ENCODE results near the gene PBX1.
A peak's percentile ranks its signal among the peaks of the same experiment; 100 is the strongest.
"Not testable (repeated sequence)": the region's sequence is repeated elsewhere in the genome, so short reads cannot be mapped to it uniquely, and the experiment has no call there.

Gene PBX1

DNA sequence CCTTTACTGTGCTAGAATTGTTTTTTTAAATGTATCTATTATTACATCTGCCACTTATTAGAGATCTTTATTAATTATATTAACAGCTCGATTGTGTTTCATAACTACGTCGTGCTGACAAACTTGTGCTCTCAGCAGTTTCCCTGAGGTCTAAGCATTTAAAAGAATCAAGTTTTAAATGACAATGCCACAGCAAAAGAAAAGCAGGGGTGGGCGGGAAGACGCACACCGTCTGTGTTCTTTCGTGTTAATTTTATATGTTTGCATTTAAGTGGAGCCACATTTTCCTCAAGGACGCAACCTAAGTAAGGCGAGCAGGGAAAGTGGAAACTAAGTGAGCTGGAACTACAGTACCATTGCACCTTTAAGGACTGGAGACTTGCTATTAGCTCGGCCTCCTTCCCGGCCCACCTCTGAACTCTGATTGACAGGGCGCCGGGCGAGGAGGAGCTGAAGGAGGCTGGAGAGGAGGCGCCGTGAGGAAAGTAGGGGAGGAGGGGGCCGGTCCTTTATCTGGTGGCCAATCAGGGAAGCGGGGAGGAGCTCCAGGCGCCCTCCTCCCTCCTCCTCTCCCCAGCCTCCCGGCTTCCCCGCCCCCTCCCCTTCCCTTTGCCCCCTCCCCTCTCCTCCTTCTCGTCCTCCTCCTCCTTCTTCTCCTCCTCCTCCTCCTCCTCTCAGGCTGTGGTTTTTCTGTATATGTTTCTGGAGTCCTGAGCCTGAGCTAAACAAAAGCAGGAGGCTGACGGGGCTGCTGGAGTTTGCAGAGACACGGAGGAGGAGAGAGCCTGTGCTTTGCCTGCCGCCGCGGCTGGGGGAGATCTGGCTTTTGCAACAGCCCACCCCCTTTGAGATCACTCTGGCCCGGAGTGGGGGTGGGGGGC, at the start of gene PBX1:
Gene PBX1 (plus strand): TSS at position 724 of the 881 bp plus-strand sequence.
- peak; percentile 47 for DNase-seq

DNA sequence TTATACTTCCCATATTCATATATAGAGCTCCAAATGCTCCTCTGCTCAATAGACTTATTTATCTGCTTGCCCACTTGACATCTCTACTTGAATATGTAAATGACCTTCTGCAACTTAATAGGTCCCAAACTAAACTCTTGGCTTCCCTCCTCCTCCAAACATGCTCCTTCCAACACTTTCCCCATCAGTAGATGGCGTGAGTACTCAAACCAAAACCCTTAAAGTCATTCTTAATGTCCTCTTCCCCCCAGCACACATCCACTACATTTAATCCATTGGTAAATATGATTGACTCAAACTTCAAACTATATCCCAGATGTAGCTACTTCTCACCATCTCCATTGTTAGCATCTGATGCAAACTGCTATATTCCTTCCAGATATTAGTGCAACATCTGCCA, 48.5 kb upstream of the PBX1 start:
- DNase-seq = no peak

DNA sequence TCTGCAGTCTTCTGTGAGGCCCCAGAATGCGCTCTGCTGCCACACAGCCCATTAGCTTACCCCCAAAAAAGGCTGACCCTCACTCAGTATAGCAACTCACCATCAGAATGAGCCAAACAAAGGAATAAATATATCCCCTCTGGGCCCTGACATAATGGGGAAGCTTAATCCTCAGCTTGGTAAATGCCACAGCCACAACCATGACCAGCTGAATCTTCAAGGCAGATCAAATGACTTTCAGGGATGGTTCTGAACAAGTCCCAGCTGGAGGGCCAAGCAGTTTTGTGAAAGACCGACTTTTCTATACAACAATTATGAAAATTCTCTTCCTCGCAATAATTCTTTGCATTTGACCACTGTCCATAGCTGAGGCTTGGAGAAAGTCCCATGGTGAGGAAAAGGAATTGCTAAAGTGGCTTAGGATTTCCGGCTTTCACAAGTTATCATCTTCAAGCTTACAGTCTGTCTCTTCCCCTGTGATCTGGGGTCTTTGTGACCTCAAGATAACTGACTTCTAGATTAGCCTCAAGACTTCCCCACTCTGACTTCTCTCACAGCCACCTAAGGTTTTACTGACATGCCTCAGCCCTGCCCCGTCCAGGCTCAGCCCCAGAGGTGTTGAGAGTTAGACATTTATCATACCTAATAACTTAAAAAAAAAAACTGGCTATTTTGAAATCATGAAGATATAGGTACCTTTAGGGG, 47.8 kb upstream of the PBX1 start:
- no peak for DNase-seq

DNA sequence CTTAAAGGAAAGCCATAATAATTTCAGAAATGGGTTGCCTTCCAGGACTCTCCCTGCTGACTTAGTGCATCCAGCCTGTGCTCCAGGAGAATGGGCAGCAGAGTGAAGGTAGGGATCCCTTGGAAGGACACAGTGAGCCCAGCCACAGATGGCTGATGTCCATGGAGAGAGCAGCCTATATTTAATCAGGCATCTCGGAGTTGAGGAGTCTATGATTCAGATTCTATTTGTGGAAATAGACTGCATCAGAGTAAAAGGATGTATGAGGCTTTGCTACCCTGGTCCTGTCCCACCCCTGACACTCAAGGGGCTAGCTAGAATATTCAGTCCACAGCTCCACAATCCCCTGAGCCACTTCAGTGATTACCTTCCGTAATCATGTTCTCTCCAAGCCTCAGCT, 43.8 kb upstream of the PBX1 start:
- DNase-seq = no peak

DNA sequence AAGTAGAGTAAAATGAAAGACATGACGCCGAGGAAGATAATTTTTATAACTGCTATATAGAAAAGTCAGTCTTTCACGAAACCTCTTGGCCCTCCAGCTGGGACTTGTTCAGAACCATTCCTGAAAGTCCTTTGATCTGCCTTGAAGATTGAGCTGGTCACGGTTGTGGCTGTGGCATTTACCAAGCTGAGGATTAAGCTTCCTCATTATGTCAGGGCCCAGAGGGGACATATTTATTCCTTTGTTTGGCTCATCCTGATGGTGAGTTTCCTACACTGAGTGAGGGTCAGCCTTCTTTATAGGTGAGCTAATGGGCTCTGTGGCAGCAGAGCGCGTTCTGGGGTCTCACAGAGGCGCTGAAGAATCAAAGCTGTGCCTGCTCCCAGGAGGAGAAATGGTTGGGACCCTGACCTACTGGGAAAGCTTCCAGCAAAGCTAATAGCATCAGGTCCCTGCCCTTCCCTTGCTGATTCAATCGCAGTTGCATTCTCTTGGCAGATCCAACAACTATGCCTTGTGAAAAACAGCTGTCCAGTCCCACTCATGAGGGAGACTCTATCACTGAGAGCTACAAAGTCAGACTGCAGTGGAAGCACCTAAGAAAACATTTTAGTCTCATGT, 43.2 kb upstream of the PBX1 start:
- no peak for DNase-seq

DNA sequence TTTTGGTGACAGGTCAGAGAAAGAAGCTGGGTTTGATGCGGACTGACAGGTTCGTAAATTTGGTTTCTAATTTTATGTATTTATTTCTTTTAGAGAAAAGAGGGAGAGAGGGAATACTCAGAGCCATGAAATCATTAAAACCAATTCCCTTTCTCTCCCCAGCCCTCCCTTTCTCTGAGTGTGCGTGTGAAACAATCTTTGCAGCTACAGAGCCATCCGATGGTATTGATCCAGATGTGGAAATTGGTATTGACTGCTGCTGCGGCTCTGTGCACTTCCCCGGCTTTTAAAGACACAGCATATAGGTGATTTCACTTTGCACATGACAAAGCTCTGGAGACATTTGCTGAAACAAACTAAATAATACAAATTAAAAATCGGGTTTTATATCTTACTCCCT, 42.4 kb upstream of the PBX1 start:
- no peak for DNase-seq

DNA sequence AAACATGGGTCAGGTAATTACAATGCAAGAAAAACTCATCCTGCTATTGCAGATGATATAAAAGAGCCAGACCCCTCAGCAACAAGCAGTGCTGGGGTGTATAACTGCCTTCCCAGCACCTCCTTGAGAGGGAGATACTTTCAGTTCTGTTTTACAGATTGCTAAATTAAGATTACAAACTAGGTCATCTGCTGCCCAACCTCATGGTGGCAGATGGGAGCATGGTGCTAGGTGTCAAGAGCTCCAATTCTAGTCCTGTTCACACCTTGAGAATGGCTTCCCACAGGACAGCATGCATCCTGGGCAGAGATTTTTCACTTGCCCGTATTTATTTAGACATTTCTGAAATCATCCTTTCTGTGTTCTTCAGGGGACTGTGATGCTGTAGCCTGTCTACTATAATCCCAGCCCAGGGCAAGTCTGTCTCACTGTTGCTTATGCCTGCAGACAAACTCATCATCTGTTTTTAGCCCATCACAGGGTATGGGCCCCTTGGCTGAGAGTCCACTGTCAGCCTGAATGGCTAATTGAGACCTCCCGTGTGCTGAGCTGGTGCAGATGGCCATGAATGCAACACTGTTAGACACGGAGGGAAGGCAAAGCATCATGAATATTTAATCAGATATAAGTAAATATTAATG, 40.2 kb upstream of the PBX1 start:
- no peak for DNase-seq

DNA sequence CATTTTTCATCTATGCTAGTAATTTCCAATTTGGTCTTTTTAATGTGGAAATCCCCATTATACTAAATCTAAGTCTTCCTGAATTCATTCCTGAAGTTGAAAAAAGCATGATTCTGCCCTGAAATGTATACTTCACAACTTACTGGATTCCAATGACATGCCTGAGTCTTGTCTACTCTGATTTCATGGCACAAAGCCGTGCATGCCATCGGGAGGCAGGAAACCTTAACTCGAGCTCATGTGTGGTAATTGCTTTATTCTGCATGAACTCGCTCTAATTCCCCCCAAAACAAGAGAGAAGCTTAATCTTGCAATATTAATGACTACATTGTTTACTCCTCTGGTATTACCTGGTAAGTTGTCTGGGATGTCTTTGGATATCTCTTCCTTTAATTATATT, 39.6 kb upstream of the PBX1 start:
- no peak for DNase-seq

DNA sequence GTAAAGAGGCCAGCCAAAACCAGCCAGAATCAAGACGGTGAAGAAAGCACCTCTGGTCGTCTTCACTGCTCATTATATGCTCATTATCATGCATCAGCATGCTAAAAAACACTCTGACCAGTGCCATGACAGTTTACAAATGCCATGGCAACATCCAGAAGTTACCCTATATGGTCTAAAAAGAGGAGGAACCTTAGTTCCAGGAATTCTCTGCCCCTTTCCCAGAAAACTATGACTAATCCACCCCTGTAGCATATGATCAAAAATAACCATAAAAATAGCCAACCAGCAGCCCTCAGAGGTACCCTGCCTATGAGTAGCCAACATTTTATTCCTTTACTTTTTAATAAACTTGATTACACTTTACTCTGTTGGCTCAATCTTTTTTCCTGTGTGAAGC, 34.2 kb upstream of the PBX1 start:
- DNase-seq = no peak

DNA sequence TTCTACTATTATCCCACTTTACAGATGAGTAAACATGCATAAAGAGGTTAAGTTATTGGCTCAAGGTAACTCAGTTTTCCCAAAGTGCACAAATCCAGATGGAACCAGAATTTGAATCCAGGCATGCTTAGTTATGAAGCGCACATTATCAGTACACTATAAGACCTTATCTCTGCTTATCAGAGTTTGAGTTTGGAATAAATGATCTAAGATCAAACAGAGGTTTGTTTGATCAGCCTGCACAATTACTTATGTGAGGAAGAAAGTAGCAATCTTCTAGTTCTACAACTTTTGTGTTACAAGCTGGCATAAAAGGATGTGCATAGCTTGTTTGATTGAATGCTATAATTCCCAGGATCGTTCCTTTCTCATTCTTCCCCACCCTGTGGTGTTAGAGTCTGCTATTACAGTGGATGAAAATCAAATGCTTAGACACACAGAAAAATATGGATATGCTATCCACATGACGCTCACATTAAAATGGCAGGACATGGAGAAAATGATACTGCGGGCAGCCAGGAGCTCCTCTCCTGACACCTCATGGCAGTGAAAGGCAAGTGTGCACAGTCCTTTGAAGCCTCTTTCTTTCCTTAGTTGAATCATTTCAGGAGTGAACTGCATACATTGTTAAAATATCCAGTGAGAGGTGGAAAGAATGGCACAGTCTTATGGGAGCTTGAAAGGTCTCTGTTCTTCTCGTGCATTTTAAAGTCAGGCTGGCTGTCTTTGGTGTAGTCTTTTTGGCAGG, 23.9 kb upstream of the PBX1 start:
- DNase-seq = no peak

DNA sequence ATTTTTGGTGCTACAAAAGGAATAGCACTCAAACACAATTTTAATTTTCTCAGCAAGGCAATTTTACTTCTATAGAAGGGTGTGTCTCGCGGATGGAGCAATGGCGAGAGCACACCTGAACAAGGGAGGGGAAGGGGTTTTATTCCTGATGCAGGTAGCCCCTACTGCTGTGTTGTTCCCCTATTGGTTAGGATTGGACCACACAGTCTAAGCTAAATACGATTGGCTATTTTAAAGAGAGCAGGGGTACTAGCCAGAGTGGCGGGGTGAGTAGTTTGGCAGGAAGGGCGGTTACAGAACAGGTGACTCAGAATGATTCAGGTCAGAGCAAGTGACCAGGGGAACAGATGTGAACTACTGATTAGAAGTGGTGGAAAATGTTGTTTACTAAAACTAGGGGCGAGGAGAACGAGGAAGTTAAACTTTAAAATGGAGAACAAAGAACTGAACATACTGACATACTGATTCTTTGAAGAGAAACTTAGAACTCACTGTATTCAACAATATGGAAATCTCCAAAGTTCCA, 6.5 kb upstream of the PBX1 start:
- DNase-seq = not testable (repeated sequence)

DNA sequence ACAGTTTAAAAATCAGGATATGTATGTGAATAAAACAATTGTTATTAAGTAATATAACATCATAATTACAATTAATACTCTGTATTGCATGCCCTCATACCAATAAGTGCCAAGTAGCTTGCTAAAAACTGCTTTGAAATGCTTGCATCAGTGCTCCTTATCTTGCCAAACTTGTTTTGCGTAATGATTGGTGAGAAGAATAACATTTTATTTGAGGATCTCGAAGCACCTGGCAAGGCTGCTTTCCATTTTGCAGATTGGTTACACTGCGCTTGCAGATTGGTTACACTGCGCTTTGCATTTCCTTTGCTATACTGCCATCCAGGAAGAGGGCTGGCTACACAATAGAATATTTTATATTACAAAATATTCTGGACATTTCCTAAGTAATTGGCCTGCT, 1.7 kb upstream of the PBX1 start:
- no peak for DNase-seq

DNA sequence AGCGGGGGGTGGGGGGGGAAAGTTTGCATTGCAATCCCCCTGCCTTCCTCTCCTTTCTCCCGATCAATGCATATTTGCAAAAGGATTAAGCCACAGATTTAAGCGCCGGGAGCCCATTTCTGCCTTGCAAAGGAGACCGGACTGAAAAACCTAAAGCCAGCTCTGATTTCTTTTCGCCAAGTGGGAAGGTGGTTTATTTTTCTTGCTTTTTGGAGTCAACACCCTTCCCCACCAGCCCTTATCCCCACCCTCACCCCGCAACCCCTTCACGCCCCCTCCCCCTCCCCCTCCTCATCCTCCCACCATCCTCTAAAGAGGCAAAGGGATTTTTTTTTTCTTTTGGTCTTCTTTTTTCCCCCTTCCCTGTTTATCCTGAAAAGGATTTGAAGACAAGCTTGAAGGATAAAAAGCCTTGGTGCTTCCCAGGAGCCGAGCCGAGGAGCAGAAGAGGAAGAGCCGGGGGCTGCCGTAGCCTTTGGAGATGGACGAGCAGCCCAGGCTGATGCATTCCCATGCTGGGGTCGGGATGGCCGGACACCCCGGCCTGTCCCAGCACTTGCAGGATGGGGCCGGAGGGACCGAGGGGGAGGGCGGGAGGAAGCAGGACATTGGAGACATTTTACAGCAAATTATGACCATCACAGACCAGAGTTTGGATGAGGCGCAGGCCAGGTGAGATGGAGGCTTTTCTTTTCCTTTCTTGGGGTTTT, 513 bp downstream of the PBX1 start:
- DNase-seq = no peak

DNA sequence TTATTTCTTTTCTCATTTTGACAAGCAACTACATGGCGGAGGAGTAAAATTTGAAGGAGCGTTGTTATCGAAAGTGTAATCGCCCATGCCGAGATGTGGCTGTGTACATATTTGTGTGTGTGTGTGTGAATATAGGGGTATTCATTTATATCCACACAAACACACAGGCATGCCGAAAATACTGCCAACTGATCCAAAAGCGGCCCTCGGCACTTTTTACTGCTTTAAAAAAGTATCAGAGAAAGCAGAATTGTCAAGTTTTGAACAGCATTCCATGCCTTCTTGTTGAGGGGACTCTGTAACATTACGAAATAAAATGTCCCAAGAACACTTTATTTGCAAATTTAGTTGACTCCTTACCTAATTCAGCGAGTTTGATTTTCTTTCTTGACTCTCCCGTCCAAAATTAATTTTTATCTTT, 1.1 kb downstream of the PBX1 start:
- no peak for DNase-seq

DNA sequence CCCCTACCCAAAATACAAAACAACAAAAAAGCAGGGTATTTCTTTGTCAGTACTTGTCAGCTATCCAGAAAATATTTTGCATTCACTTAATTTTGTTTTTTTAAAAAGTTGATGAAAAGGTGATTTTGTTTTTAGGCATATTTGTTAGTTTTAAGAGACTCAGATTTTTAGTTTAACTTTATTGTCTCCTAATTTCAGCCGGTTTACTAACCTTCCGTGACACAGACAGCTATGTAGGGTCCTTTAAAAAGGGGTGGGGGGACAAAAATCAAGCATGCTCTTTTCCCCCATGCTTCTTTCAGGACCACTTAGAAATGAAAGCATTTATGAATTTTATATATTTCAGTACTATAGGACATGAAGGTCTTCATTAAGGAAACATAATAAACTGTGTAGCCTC, 1.6 kb downstream of the PBX1 start:
- DNase-seq = no peak

DNA sequence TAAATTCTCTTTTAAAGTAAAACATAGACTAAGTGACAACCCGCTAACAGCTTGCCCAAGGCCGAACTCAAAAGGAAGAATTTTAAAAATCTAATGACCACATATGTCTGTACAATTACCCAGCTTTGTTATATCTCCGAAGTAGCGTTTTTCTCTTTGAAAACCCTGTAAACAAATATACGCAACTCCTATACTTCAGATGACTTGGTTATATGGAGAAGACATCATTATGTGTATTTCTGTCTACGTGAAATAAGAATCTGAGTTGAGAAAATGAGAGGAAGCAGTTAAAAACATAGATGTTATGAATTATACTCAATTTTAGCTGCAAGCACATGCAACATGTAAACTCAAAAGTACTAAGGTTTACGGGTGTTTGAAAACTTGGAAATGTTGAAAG, 2.0 kb downstream of the PBX1 start:
- DNase-seq = no peak

DNA sequence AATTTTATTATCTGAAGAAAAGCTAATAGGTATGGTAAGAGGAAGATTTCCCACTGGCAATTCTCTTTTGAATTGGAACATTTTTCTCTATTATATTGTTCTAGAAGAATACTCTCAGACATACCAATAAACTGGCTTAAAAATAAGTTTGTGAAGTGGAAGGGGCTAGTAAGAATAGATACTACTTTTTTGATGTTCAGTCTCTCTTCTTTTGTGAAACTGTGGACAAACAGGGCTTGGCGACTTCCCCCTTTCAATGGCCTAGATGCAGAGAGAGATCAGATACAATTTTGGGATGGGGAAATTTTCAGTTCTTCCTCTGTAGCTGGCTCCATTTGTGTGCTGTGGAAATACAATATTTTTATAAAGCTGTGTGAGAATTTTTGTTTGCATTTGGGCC, 2.5 kb downstream of the PBX1 start:
- no peak for DNase-seq

DNA sequence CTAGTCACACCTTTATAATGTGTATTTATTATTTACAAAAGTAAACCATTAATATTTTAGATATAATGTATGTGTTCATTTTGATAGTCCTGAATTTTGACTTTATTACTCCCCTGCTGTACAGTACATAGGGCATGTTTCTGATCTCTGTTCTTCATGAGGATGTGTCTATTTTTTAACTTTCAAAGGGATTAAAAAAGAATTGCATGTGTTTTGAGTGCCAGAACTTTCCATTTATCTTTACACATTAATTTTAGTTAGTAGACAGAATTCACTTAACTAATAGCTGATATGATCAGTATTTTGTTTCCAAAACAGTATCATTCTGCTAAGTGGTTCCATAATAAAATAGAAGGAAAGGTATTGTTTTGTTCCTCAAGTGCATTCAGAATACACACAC, 3.1 kb downstream of the PBX1 start:
- no peak for DNase-seq

DNA sequence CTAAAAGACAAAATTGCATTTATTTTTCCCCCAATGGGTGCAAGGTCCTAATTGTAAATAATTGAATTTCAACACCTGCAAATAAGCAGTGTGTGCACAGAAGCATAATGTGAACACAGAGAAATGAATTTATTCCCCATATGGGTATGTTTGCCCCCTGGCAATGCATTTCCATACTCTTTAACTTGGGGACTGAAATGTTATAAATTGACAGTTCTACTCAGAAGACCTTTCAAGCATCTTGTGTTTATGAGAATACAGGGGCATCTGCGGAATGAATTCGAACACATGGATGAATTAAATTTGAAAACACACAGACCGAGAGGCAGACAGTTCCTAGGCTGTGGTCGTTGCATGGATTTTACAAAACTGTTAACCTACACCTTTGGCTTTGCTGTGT, 3.5 kb downstream of the PBX1 start:
- no peak for DNase-seq

DNA sequence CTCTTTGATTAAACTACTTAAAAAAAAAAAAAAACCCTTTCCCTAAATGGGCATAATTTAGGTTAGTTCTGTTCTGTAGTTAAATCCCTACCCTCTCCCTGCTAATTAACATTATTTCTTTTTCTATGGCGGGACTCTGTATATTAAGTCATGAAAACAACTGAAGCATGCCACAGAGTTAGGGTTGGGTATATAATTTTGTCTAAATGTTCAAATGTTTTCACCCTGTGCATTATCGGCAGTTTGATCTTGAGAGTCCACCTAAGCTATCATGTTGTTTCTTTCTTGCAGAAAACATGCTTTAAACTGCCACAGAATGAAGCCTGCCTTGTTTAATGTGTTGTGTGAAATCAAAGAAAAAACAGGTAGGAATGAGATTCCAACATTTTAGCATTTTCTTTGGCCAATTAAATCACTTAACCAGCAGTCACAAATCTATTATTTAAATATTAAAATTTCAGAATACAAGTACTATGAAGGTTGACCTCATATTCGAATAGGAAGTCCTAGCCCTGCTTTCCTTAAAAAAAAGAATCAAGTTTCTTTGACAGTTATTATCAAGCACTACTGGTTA, 4.0 kb downstream of the PBX1 start:
- no peak for DNase-seq

DNA sequence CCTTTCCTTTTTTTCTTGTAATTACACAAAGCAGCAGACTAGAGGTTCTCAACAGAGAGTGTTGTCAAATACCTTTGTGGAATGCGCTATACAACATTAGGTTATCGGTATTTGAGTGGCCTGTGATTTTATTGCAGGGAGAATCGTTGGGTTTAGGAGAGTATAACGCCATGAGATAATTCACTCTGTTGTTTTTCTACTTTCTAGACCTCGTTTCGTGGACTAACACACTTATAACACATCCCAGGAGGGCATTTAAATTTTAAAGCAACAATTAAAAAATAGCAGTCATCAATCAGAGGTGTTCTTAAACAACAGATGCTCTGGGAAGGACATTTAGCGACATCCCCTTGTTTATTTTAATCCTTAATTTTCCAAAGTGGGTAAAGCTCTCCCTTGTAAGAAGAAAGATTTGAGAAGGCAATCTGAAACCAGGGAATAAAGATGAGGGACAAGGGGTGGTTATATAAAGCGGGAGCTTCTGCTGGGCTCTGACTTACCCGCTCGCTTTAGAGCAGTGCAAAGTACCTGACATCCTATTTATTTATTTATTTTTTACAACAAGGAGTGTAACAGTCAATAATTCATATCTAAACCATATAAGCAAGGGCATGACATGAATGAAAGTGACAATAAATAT, 4.9 kb downstream of the PBX1 start:
- no peak for DNase-seq

All from stimulated activated naive CD4-positive, alpha-beta T cell treated with Interleukin-2 at 50 U/mL for 16 hours (primary cell).